NB4 (cell line): ENCODE data around the gene TPRA1.
"Not testable (repeated sequence)": the region's sequence is repeated elsewhere in the genome, so short reads cannot be mapped to it uniquely, and the experiment has no call there.

Experiments
- CTCF ChIP-seq: IDR thresholded peaks from one replicate; pipeline ENCODE4 v1.5.1; 2012; ENCODE audit warnings: low read depth, low read length
- POLR2A ChIP-seq: IDR thresholded peaks from 2 replicates; pipeline ENCODE4 v1.6.1; 2011; ENCODE audit warnings: mild to moderate bottlenecking; ENCODE audit not compliant: insufficient read length; ENCODE audit errors: extremely low read depth

GRCh38 chr3:127530863-127531262 lies 59.7 kb downstream of the TPRA1 start:
- not testable (repeated sequence) for TF ChIP-seq CTCF, POLR2A
